HepG2 (cell line): ENCODE data around the gene C20orf204. TPM values are rescaled to one million over a fixed set of nuclear protein-coding genes. Genes with fewer than 3 reads are reported as not detected.

ENCODE experiments used
- CERS6 ChIP-seq: sonication (generic); formaldehyde crosslinking; IDR thresholded peaks from 2 replicates; pipeline ENCODE4 v1.5.0; 2020; ENCODE audit warnings: missing genetic modification reagents
- HDAC2 ChIP-seq: sonication (generic); formaldehyde crosslinking; IDR thresholded peaks from 2 replicates; pipeline ENCODE4 v1.4.0; 2020; ENCODE audit warnings: missing genetic modification reagents
- KLF16 ChIP-seq, 2 experiments: sonication (generic) in 1 of 2; formaldehyde crosslinking in 1 of 2; IDR thresholded peaks; 2 replicates each; pipeline versions ENCODE4 v1.6.1 to v1.8.0; 2016 to 2023; ENCODE audit warnings: missing genetic modification reagents in 2 of 2, missing compliant biosample characterization in 1 of 2
- MXD3 ChIP-seq: IDR thresholded peaks from 2 replicates; pipeline ENCODE4 v1.6.1; 2016; ENCODE audit warnings: mild to moderate bottlenecking, missing biosample characterization, missing genetic modification reagents
- MYC ChIP-seq: sonication (generic); formaldehyde crosslinking; IDR thresholded peaks from 2 replicates; pipeline ENCODE4 v1.9.0; 2021; ENCODE audit warnings: missing genetic modification reagents, borderline replicate concordance
- NKX3-1 ChIP-seq: sonication (generic); formaldehyde crosslinking; IDR thresholded peaks from 2 replicates; pipeline ENCODE4 v1.5.0; 2020; ENCODE audit warnings: missing genetic modification reagents
- PRMT3 ChIP-seq: sonication (generic); formaldehyde crosslinking; IDR thresholded peaks from 2 replicates; pipeline ENCODE4 v1.8.1; 2022; ENCODE audit warnings: low read depth, mild to moderate bottlenecking, moderate library complexity, missing genetic modification reagents, borderline replicate concordance
- RBM39 ChIP-seq: fragments of 200-400 bp; formaldehyde crosslinking; IDR thresholded peaks from one replicate; pipeline ENCODE4 v1.6.1; 2018; ENCODE audit warnings: antibody characterized with exemption, mild to moderate bottlenecking, low read depth, low read length; ENCODE audit not compliant: poor library complexity, severe bottlenecking
- THYN1 ChIP-seq: sonication (generic); formaldehyde crosslinking; IDR thresholded peaks from 2 replicates; pipeline ENCODE4 v1.8.1; 2023; ENCODE audit warnings: low read depth, mild to moderate bottlenecking, moderate library complexity, missing genetic modification reagents, borderline replicate concordance
- ZBTB44 ChIP-seq: sonication (generic); formaldehyde crosslinking; IDR thresholded peaks from 2 replicates; pipeline ENCODE4 v1.4.0; 2020; ENCODE audit warnings: missing genetic modification reagents
- ZNF281 ChIP-seq: sonication (generic); formaldehyde crosslinking; IDR thresholded peaks from 2 replicates; pipeline ENCODE4 v1.4.0; 2020; ENCODE audit warnings: missing genetic modification reagents, borderline replicate concordance
- ZNF546 ChIP-seq: sonication (generic); formaldehyde crosslinking; conservative IDR thresholded peaks from 2 replicates; pipeline ENCODE4 v1.8.1; 2023; ENCODE audit warnings: mild to moderate bottlenecking, missing genetic modification reagents
- ZNF678 ChIP-seq: sonication (generic); formaldehyde crosslinking; IDR thresholded peaks from 2 replicates; pipeline ENCODE4 v1.4.0; 2020; ENCODE audit warnings: mild to moderate bottlenecking, missing genetic modification reagents
- ZNF709 ChIP-seq: sonication (generic); formaldehyde crosslinking; IDR thresholded peaks from 2 replicates; pipeline ENCODE4 v1.5.0; 2020; ENCODE audit warnings: mild to moderate bottlenecking, missing genetic modification reagents
- polyA plus RNA-seq, 8 experiments: library from polyadenylated mRNA; depleted of rRNA in 3 of 8; stranded (reverse) in 7 of 8; unstranded in 1 of 8; fragments of >200 nt; fragmentation: Illumina TruSeq in 4 of 8; extraction: Trizol in 4 of 8; gene quantifications; 2 replicates each; pipeline versions ENCODE4 v1.2.1 to v1.2.3, GENCODE V29; 2011 to 2016; ENCODE audit warnings: low read depth in 4 of 8, missing spikeins in 1 of 8, mixed read lengths in 1 of 8; ENCODE audit not compliant: insufficient read depth in 1 of 8
- total RNA-seq, 5 experiments: library from RNA; depleted of rRNA; stranded (reverse); fragments of >200 nt; fragmentation: Illumina TruSeq; extraction: Trizol; gene quantifications; 2 replicates each; pipeline ENCODE4 v1.2.3, GENCODE V29; 2016; ENCODE audit warnings: low read depth in 1 of 5

The C20orf204 gene
- total and polyA plus RNA-seq, 2 of the 13 experiments (the other 11 are each of a cell fraction or from before 2014, with no cell fraction given), result 22.1 to 80.0 TPM

GRCh38 chr20:64040231-64041039 is 4.5 kb downstream of the C20orf204 start (continued):
- TF ChIP-seq ZNF709 (CRISPR knock-in tag) (no peak), ZBTB44 (no peak), CERS6 (CRISPR knock-in tag) (no peak), THYN1 (CRISPR knock-in tag) (no peak), MXD3 (CRISPR knock-in tag) (no peak), MYC (CRISPR knock-in tag) (peak; percentile 92), ZNF281 (CRISPR knock-in tag) (no peak), PRMT3 (CRISPR knock-in tag) (peak; percentile 38; the same call in 1 of the 2 replicates), ZNF678 (CRISPR knock-in tag) (no peak; the same call in 1 of the 2 replicates), HDAC2 (CRISPR knock-in tag) (peak; percentile 57; the same call in 1 of the 2 replicates), NKX3-1 (no peak), KLF16 (CRISPR knock-in tag; IDR thresholded peaks at IDR 0.05) (no peak; a peak in 1 of 4 replicates), ZNF546 (CRISPR knock-in tag) (no peak), RBM39 (peak; percentile 20)
